Measurements from ENCODE around the gene SP8. TPM values are rescaled to one million over a fixed set of nuclear protein-coding genes. Genes with fewer than 3 reads are reported as not detected.

SP8 gene
- polyA plus RNA-seq, 3 donors: not detected

DNA sequence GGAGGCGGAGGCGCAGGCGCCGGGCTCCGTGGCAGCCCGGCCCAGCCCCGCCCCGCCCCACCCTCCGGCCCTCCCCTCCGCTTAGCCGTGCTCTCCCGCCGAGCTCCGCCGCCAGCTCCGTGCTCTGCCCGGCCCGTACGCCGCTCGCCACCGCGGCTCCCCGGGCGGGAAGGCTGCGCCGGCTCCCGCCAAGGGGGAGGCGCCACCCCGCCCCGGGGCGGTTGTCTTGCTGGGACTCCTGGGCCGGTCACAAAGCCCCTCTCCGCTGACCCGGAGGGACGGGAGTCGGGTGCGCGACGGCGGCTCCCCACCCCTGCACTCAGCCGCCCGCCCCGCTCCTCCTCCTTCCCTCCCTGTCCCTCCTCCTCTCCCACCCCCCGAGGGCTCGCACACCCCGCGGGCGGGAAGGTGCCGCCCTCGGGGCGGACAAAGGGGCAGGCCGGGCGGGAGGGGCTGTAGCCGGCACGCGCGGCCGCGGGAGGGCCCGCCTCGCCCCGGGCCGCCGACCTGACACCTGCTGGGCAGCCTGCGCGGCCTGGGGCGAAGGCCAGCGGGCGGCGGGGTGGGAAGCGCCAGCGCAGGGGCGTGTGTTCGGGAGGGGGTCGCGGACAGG is 11.5 kb upstream of the SP8 start:
- Histone ChIP-seq H3K27ac (ENCODE audit: low read depth in 1 of 2, low read length in 2 of 2) (no peak overlapping the region), H3K4me2 (replicated peaks; ENCODE audit: extremely low read depth, low read length, poor library complexity, severe bottlenecking) (peak overlapping the region; percentile 82), H3K36me3 (replicated peaks in 1 of 2; ENCODE audit: control insufficient read depth in 1 of 2, insufficient read depth in 2 of 2, low read length in 2 of 2) (no peaks in the 10 kb centered on the region), H2AFZ (ENCODE audit: insufficient read depth, low read depth, low read length, poor library complexity, severe bottlenecking) (peak overlapping the region; percentile 55), H4K20me1 (ENCODE audit: insufficient read depth, low read length) (no peaks in the 10 kb centered on the region), H3K9ac (ENCODE audit: insufficient read depth, low read length, poor library complexity, severe bottlenecking) (no peak overlapping the region), H3K27me3 (ENCODE audit: control insufficient read depth in 2 of 2, insufficient read depth in 2 of 2, low read length in 2 of 2) (peaks cover 76 to 80% of the 10 kb centered on the region in 2 donors), H3K4me1 (ENCODE audit: control insufficient read depth in 1 of 2, insufficient read depth in 2 of 2, low read length in 2 of 2) (peaks cover 8 to 16% of the 10 kb centered on the region in 2 donors), H3K79me2 (ENCODE audit: insufficient read depth, low read length) (no peaks in the 10 kb centered on the region), H3K4me3 (replicated peaks in 1 of 3; ENCODE audit: low read depth in 2 of 3, low read length in 3 of 3) (peak overlapping the region; percentile 12 to 72 (median 65)), H3K9me3 (replicated peaks in 1 of 2; ENCODE audit: control insufficient read depth in 1 of 2, insufficient read depth in 1 of 2, low read length in 2 of 2) (peaks cover 6 to 40% of the 10 kb centered on the region in 2 donors)
- DNase-seq: peak in 2 of 3 donors; percentile 18 to 25
- peaks cover 21% of the 10 kb centered on the region for H3K4me1 Mint-ChIP-seq
- peaks cover 4 to 9% of the 10 kb centered on the region in 2 donors for H3K36me3 Mint-ChIP-seq
- TF ChIP-seq, protein P1, sequence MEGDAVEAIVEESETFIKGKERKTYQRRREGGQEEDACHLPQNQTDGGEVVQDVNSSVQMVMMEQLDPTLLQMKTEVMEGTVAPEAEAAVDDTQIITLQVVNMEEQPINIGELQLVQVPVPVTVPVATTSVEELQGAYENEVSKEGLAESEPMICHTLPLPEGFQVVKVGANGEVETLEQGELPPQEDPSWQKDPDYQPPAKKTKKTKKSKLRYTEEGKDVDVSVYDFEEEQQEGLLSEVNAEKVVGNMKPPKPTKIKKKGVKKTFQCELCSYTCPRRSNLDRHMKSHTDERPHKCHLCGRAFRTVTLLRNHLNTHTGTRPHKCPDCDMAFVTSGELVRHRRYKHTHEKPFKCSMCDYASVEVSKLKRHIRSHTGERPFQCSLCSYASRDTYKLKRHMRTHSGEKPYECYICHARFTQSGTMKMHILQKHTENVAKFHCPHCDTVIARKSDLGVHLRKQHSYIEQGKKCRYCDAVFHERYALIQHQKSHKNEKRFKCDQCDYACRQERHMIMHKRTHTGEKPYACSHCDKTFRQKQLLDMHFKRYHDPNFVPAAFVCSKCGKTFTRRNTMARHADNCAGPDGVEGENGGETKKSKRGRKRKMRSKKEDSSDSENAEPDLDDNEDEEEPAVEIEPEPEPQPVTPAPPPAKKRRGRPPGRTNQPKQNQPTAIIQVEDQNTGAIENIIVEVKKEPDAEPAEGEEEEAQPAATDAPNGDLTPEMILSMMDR (IDR thresholded peaks at IDR 0.05): no peak
- no peak overlapping the region for H3K27ac Mint-ChIP-seq
- peaks cover 0 to 38% (median 22%) of the 10 kb centered on the region in 7 donors for H3K9me3 Mint-ChIP-seq
- peaks cover 63 to 89% (median 81%) of the 10 kb centered on the region in 3 donors for H3K27me3 Mint-ChIP-seq (ENCODE audit: low read depth in 3 of 3)
- intact Hi-C loops (cut with micrococcal nuclease): no loop called here
- H3K4me3 Mint-ChIP-seq: peak overlapping the region; percentile 57 to 66
- under 1% methylated on average over 70 of the region's 77 CpGs for WGBS (ENCODE audit: insufficient coverage)

DNA sequence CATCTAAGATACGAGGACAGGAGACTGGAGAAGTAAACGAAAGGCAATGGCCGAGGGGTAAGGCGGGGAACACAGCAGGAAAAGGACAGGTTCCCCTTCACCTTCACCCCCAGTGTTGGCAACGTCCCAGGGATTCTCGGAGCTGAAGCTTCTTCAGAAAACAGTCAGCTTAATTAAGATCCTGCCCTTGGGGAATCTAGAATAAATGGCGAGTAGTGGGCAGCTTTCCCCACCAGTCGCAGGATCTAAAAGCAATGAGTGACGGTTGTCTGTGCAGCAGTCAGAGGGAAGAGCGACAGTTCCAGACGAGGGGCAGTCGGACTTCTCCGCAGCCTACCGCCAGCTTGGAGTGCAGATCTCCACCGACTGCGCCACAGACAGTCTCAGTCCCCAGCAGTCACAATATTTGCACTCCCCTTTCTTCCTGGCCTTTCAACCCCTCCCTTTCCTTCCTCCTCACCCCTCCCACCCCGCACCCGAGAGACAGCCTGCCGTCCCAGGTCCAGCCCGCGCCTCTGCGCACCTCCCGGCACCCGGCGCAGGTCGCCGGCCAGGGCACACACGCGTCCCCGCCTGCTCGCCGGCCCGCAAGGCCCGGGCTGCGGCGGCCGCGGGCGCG is 10.9 kb upstream of the SP8 start:
- H3K9me3 ChIP-seq (replicated peaks in 1 of 2; ENCODE audit: control insufficient read depth in 1 of 2, insufficient read depth in 1 of 2, low read length in 2 of 2): peaks cover 6 to 41% of the 10 kb centered on the region in 2 donors
- no peak overlapping the region for H3K9ac ChIP-seq (ENCODE audit: insufficient read depth, low read length, poor library complexity, severe bottlenecking)
- peaks cover 0 to 38% (median 24%) of the 10 kb centered on the region in 7 donors for H3K9me3 Mint-ChIP-seq
- intact Hi-C loops (cut with micrococcal nuclease): no loop called here
- H3K36me3 Mint-ChIP-seq: peaks cover 4 to 9% of the 10 kb centered on the region in 2 donors
- peak overlapping the region in 2 of 7 donors; percentile 15 to 30 for H3K27ac Mint-ChIP-seq
- peak overlapping the region; percentile 82 for H3K4me2 ChIP-seq (replicated peaks; ENCODE audit: extremely low read depth, low read length, poor library complexity, severe bottlenecking)
- no peaks in the 10 kb centered on the region for H3K79me2 ChIP-seq (ENCODE audit: insufficient read depth, low read length)
- peaks cover 69 to 90% (median 81%) of the 10 kb centered on the region in 3 donors for H3K27me3 Mint-ChIP-seq (ENCODE audit: low read depth in 3 of 3)
- H3K4me3 ChIP-seq (replicated peaks in 1 of 3; ENCODE audit: low read depth in 2 of 3, low read length in 3 of 3): peak overlapping the region; percentile 33 to 72 (median 38)
- H2AFZ ChIP-seq (ENCODE audit: insufficient read depth, low read depth, low read length, poor library complexity, severe bottlenecking): peak overlapping the region; percentile 55
- no peaks in the 10 kb centered on the region for H3K36me3 ChIP-seq (replicated peaks in 1 of 2; ENCODE audit: control insufficient read depth in 1 of 2, insufficient read depth in 2 of 2, low read length in 2 of 2)
- H3K4me1 ChIP-seq (ENCODE audit: control insufficient read depth in 1 of 2, insufficient read depth in 2 of 2, low read length in 2 of 2): peaks cover 8 to 16% of the 10 kb centered on the region in 2 donors
- no peaks in the 10 kb centered on the region for H4K20me1 ChIP-seq (ENCODE audit: insufficient read depth, low read length)
- 2% methylated on average over 32 of the region's 40 CpGs for WGBS (ENCODE audit: insufficient coverage)
- H3K4me1 Mint-ChIP-seq: peaks cover 21% of the 10 kb centered on the region
- H3K27me3 ChIP-seq (ENCODE audit: control insufficient read depth in 2 of 2, insufficient read depth in 2 of 2, low read length in 2 of 2): peaks cover 82 to 84% of the 10 kb centered on the region in 2 donors
- TF ChIP-seq, protein P1 (IDR thresholded peaks at IDR 0.05): no peak
- H3K27ac ChIP-seq (ENCODE audit: low read depth in 1 of 2, low read length in 2 of 2): no peak overlapping the region
- peak overlapping the region; percentile 93 to 96 for H3K4me3 Mint-ChIP-seq
- no peak for DNase-seq
